ENCODE measurements around the gene YBX1.

GRCh38 chr1:42700006-42700405, 17.8 kb downstream of the YBX1 start:
- peak; percentile 33; the same call in 1 of the 2 replicates for TF ChIP-seq POLR2AphosphoS5 (IDR thresholded peaks at IDR 0.05; ENCODE audit: low read depth, low read length)
- TF ChIP-seq SPI1 (IDR thresholded peaks at IDR 0.05; ENCODE audit: low read depth, low read length): no peak
- no peak for TF ChIP-seq POLR2A (IDR thresholded peaks at IDR 0.05; ENCODE audit: low read depth, low read length)
